ENCODE results near the gene SLIT3. TPM values are rescaled to one million over a fixed set of nuclear protein-coding genes. Genes with fewer than 3 reads are reported as not detected.

Gene SLIT3
- total RNA-seq, 1 donor from 2014 or later, result 82.6 TPM

DNA sequence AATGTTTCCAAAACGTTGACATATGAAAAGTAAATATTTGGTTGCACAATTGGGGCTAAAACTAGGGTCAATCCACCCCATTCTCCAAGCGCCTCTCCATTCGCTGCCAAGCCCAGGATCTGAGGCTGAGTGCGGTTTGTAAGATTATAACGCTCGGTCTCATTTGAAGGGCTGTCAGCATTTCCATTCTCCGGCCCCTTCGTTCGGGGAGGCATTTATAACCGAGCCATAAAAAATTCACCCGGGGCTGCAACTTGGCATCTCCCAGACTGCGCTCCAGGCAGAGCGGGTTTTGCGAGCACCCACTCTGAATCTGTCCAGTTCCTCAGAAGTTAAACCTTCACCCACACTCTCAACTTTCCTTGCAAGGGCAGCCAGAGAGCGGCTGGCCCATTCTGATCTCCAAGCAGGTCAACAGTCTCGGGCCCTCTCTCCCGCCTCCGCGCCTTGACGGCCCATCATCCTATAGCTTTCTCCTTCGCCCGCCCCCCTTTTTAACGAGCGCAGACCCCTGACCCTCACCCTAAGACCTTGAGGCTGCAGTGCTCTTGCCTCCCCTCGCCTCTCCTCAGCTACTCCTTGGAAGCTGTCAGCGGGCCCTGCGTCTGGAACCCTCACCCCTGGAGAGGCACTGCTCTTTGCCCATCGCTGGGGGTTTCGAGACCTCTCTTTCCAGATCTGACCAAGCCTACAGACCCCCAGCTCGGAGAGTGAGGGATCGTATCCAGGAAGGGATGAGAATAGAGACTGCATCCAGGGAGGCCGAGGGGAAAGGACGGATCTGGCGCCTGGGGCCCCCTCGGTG, 1.1 kb downstream of the SLIT3 start:
- DNase-seq (ENCODE audit: low spot score), result no peak

DNA sequence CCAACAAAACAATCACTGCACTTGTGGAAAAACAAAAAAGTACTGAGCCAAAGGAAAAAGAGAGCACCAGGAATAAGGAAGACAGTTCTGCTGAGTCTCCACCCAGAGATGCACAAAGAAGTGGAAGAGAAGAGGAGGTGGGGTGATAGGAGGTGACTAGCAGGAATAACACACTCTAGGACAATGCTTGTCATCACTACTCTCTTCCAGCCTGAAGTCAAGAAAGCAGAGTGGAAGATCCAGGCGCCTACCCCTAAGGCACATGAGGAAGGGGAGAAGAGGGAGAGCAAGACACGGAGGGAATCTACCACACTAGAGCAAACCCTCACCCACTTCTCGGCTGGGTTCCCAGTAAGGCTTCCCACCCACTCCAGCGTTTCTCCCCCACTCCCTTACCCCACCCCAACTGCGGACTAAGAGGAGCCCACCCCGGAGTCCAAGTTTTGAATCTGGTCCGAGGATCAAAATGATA, 1.7 kb downstream of the SLIT3 start:
- DNase-seq (ENCODE audit: low spot score), result peak; percentile 72

DNA sequence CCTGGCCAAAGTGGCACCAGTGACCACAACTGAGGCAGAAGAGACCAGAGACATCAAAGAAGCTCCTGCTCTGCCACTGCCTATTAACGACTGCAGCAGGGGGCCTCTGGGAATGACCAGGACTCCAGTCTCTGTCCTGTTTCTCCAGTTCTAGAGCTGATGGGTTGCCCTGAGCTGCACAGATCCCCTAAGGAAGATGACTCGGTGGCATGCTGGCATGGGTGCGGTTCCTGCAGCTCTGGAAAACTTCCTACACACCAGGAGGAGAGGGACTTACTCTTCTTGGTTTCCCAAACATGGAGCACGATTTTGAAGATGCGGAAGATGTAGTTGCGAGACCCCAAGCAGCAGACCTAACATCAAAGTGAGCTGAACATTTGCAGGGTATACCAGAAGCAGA, 2.7 kb downstream of the SLIT3 start:
- DNase-seq (ENCODE audit: low spot score), result no peak

DNA sequence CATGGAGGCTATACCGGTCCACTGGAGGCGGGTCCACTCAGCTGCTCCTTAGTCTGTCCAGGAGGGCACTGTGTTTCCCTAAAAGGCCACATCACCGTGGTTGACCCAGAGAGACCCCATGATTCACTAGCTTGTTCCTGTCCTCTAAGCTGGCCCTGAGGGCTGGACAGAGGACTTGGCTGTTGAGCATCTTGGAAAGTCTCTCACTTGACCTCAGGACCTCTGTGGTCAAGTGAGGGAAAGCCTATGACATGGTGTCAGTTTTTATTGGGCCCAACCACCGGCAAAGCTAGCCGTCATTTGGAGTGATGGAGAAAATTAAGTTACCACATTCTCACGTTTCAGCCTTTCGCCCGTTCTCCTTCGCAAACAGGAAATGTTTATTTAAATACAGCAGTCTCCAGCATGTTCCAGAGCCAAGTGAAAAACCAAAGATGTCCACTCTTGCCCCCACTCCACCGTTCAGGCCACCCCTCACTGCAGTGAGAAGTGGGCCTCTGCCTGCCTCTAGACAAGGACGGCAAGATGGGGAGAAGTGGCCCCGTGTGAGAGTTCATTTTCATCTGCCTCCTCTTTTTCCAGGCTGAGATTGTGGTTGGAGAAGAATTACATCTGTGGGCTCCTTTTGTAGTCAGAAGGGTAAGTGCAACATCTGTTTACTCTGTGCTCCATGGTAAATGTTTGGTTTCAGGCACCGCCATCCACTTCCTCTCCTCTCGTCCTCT, 4.4 kb downstream of the SLIT3 start:
- no peak for DNase-seq (ENCODE audit: low spot score)

DNA sequence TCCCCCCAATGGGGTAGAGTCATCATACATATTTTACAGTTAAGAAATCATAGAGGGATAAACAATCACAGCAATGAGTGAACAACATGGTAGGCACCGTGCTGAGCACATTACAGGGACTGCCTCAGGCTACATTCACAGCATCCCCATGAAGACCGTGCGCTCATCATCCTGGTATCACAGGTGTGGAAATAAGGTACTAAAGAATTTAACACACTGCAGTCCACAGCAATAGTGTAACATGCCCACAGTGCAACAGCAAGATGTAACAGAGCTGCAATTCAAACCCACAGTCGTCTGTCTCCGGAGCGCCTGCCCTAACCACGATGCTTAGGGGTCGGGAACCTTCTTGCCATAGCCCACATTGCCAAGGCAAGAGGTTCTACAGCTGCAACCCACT, 5.6 kb downstream of the SLIT3 start:
- DNase-seq (ENCODE audit: low spot score), result no peak

DNA sequence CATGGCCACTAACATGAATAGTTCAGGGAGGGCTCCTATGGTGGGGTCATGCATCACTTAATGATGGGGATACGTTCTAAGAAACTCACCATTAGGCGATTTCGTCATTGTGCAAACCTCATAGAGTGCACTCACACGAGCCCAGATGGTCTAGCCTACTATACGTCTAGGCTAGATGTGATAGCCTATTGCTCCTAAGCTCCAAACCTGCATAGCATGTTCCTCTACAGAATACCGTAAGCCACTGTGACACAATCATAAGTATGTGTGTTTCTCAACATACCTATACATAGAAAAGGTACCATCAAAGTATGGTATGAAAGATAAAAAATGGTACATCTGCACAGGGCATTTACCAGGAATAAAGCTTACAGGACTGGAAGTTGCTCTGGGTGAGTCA, 6.3 kb downstream of the SLIT3 start:
- DNase-seq (ENCODE audit: low spot score), result no peak

DNA sequence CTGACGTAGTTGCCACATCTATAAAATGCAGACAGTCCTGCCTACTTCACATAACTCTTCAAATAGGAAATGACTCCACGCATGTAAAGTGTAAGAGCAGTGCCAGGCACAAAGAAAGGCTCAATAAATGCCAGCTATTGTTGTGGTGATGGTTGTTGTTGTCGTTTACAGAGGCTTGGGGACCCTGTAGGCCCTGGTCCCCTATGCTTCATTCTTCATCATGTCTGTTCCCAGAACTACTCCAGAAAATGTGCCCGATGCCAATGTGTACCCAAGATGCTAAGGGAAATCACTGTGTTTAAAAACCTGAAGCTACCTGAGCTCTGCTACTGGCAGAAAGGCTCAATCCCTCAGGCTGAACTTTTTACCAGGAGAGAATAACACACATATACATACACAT, 9.1 kb downstream of the SLIT3 start:
- DNase-seq (ENCODE audit: low spot score), result no peak

DNA sequence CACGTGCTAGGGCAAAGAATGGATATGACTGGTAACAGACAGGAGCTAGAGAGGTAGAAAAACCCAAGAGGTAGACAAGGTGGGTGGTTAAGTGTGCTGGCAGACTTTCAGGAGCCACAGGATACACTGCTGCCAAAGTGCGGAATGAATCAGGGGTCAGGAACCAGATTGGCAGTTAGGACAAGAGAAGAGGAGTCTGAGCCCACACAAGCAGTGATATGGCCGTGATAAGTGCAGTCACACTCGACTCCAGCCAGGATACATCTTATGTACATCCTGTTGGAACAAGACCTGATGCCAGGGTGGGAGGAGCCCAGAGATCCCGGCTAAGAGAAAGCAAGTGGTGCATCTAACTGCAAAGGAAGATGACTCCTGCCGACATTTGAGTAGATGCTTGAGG, 10.0 kb downstream of the SLIT3 start:
- DNase-seq (ENCODE audit: low spot score), result no peak

DNA sequence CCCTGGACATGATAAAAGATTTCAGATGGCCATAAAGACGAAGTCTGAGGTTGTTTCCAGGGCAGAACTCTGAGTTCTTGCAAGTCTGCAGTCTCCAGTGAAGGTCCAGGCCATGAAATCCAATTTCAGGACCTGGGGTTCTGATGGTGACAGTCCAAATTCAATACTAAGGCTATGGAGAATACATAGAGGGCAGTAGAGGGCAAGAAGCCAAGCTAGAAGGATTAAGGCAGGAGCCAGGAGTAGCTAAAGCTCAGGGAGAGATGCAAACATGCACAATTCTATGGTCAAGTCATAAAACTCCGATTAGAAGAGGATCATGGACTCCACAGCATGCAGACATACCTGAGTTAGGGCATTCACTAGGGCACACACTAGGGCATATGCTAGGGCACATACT, 11.4 kb downstream of the SLIT3 start:
- DNase-seq (ENCODE audit: low spot score), result no peak

DNA sequence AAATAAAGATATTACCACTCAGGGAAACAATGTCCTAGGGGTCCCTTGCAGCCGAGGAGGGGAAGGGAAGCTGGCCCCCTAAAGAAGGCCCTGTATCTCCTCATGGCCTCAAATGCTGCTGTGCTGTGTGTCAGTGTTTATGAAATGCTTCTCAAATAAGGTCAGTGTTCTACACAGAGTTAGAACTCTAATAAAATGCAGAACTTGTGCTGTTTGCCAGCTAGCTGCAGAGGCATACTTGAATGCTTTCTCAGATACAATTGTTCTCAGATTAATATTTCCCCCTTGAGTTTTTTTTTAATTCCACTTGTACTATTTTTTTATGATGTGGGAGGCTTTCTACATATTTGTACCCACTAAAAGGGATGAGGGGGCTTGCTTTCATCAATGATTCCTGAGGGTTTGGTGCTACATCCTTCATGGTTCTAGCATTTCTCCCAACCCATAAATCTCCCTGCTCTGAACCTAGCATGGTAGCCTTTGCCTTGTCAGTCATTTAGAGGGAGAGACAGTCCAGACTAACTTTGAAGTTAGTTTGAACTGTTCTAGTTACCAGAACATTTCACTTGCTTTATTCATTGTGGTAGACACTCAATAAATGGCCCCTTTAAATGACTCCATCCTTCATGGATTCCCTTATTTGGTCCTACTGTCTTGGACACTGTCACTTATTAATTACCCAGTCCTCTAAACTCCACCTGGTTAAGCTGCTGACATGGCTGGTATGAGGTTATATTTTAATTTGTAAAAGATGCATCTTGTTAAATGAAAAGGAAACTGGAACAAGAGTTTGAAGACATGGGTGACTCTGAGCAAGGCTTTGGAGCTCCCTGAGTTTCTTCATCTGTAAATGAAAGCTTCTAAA, 12.6 kb downstream of the SLIT3 start:
- no peak for DNase-seq (ENCODE audit: low spot score)

DNA sequence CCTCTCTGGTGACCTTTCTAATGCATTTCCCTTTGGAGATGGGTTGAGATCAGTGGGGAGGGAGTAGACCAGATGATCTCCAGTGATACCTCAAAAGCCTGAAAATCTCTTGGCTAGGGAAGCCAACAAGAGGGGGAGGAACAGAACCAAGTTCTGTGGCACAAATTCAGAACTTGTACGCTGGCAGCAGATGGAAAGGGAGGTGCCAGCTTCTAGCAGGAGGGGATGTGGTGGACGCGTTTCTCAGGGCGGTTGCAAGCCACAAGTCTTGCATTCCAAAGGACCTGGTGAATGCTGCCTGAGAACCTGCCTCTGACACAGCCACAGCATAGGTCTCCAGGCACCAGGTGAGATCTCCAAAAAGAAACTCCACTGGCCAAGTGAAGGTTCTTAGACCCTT, 13.4 kb downstream of the SLIT3 start:
- DNase-seq (ENCODE audit: low spot score), result no peak

DNA sequence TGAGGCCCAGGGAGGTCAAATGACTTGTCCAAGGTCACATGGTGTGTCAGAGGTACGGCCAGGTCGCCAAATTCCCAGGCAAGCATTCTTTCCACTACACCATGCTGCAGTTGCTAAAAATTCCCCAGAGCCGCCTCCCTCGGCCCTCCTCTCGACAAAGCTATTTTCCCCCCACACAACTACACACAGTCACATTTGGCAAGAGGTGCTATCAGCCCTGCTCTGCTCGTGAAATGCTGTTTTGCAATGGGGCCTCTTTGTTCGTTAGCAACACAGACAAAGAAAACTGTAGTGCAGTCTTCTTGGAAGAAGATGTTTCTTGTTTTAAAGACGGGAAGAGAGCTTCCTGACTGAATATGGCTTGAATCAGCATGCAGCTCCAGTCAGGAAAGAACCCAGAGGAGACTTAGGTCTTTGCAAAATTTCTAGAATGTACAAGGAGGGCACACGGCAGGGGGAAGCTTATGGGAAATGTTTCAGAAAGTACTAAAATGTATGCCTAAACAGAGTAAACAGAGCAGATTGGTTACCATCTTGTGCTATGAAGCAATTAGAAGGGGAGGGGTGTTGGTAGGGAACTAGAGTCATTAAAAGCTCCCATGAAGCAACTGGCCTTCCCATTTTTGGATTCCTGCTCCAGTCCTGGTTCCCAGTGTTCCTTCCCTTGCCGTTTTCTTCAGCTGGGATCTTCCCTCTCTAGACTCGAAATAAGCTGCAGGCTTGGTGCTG, 14.2 kb downstream of the SLIT3 start:
- no peak for DNase-seq (ENCODE audit: low spot score)

DNA sequence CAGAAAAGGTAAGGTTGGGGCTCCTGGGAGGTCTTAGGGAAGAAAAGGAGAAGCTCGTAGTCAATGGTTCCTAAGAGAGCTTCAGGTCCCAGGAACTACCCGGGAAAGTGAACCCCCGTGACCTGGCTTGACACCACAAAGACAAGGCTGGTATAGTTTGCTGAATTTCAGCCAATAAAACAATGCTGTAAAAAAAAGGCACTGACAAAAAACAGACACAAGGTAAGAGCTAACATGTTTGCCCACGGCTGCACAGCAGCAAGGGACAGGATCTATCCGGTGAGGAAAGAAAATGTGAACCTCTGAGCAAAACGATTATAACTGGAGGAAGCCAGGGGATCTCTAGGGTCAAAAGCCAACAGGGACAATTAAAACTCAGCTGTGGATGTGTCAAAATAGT, 17.1 kb downstream of the SLIT3 start:
- DNase-seq (ENCODE audit: low spot score), result no peak

DNA sequence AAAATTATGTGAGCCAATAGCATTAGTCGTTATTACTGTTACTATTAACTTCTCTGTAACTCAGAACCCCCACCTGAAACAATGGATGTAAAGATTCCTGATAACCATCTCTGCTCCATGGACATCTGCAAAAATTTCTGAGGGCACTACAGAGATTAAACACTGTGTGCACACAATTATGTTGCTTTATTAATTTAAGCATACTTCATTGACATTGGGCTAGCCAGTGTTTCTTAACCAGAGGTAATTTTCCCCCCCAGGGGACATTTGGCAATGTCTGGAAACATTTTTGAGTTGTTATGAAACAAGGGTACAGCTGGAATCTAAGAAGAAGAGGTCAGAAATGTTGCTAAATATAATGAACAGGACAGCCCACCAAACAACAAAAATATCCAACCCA, 19.3 kb downstream of the SLIT3 start:
- DNase-seq (ENCODE audit: low spot score), result no peak

DNA sequence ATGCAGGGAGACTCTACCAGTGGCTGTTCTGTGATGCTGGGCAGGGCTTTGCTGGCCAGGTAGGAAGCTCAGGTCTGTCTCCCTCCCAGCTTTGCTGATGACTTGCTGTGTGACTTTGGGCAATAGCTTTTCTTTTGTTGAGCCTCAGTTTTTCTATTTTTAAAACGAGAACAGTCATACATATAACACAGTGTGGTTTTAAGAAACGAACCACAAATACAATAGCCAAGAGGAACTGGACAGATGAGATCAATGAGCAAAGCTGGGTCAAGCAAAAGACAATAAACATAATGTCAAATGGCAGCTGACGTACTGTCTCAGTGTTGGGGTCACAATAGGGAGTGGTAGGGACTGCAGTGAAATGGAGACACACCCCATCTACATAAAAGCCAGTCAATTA, 20.2 kb downstream of the SLIT3 start:
- no peak for DNase-seq (ENCODE audit: low spot score)

DNA sequence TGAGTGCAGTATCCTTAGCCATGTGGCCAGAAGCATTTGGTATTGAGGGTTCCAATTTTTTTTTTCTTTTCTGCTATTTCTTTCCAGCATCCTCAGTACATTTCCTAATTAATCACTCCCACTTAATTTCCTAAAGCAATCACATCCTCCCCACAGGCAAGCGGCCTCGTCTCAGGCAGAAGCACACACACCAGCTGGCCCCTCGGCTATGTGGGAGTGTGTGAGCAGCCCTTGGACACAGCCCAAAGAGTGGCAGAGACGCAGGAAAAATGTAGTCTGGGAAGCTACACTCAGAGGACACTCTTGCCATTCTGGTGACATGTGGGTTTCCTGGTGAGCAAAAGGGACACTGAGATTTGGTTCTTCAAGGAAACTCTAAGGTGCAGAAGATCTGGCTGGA, 20.7 kb downstream of the SLIT3 start:
- DNase-seq (ENCODE audit: low spot score), result peak; percentile 35

DNA sequence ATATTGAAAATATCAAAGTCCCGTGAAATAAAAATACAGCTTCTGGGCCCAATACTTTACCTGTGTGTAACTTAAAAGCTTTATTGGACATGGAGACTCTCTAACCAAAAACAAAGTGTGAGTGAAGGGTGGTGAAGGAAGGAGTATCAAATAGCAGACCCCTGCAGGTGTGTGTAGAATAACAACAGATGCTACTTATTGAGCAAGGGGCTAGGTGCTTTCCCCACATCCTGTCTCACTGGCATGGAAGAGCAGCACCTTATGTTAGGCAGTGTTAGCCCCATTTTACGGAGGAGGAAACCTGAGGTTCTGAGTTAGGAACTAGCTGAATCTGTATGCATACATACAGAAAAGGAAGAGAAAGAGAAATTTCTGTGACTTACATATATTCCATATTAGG, 21.8 kb downstream of the SLIT3 start:
- DNase-seq (ENCODE audit: low spot score), result no peak

DNA sequence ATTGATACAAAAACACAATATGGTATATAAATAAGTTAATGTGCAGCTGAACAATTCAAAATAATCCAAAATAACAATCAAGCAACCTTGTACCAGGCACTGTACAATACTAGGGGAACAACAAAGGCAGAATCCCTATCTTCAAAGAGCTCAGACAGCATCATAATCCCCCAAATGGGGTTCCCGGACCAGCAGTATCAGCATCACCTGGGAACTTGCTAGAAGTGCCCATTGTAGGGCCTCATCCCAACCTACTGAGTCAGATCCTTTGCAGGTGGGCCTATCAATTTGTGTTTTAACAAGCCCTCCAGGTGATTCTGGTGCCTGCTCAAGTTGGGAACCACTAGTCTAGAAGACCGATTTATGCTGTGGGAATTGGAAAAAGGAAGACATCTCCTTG, 27.1 kb downstream of the SLIT3 start:
- no peak for DNase-seq (ENCODE audit: low spot score)

DNA sequence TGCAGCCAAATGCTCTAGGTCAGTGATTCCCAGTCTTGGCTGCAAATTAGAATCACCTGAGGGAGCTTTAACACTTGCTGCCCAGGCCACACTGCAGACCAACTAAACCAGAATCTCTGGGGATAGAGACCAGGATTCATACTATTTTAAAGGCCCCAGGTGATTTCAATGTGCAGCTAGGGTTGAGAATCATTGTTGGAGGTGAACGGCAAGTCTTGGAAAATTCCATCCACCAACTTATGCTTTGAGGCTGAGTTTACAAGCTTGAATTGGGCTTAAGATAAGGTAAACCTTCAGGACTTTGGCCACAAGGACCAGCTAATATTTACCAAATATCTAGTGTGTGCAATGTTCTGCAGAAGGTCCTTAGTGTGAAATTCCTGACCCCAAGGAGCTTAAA, 27.5 kb downstream of the SLIT3 start:
- DNase-seq (ENCODE audit: low spot score), result no peak

DNA sequence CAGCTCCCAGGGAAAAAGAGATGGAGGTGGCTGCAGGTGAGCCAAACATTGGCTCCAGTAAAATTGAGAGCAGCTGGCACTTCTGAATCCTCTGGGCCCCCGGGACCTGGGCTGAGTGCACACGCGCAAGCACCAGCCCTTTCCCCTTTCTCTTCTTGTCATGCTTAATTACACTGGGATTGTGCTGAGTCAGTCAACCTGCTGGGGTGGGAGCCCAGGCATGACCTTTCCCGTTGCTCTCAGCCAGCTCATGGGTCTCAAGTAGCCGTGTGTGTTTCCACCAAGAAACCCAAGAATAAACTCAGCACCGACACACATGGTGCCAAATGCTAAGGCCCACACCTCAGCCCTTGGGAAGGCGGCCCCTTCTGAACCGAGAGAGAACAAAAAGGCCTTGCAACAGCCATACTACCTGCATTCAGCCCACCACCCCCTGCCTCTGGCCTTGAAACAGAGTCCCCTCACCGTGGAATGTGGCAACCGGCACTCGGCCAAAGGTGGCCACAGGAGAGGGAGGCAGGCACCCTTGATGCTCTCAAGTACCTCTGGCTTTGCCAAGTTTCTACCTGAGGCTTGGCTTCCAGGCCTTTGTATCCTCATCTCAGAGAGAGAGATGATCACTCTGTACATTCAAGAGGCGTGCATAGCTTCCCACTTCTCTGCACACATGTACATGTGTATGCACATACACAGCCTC, 28.1 kb downstream of the SLIT3 start:
- no peak for DNase-seq (ENCODE audit: low spot score)

DNA sequence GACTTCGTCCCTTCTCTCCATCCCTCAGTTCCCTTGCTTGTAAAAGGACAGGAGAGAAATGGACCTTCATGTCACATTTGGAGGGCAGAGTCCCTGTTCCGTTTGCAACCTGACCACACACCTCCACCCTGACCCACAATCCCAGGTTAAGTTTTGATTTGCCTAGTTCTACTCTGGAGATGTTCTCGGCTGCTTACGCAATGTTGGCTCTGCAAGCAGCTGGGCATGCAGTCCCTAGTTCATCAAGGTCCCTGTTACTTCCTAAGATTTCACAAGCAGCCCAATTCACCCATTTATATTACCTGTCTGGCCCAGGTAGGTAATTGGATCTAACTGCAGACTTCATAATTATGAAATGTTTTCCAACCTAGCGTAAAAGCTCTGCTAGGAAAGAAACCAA, 28.8 kb downstream of the SLIT3 start:
- no peak for DNase-seq (ENCODE audit: low spot score)

All from umbilical cord (tissue), 2 donors.